K562 (cell line): ENCODE data around the gene SLC25A17. TPM values are rescaled to one million over a fixed set of nuclear protein-coding genes. Genes with fewer than 3 reads are reported as not detected.

ENCODE experiments used
- ATAC-seq: fragments of 200-7000 bp; cut with Tn5 transposase; 3 replicates; pipeline ENCODE4 v1.9.1; 2020; ENCODE audit warnings: moderate library complexity
- BruUV-seq: library from RNA; stranded (reverse); fragments of 400-500 nt; replicated peaks from 2 replicates; lab custom pipeline; 2021; lab: Mats Ljungman, UMichigan
- CTCF ChIA-PET: fragments of 300-600 bp; formaldehyde crosslinking; extraction: SDS; loops from one replicate; lab custom pipeline; 2021; ENCODE audit warnings: low intra/inter-chr PET ratio; lab: Yijun Ruan, JAX
- POLR2A ChIA-PET: fragments of 300-600, 350-650 bp; sonication (Branson Sonifier 250); formaldehyde crosslinking; extraction: SDS; loops from one replicate; lab custom pipeline; 2021; ENCODE audit warnings: antibody characterized with exemption, inconsistent platforms; lab: Yijun Ruan, JAX
- DNase-seq, 4 experiments: peaks; one replicate each; pipeline versions ENCODE4 v3.0.0 to v3.0.0-alpha.2; 2011 to 2018; ENCODE audit warnings: low spot score in 3 of 4, mixed read lengths in 3 of 4; ENCODE audit errors: extremely low read depth in 1 of 4
- FAIRE-seq: peaks from 2 replicates; lab custom pipeline; 2011; peaks lifted over from hg19 to GRCh38; lab: Jason Lieb, UNC
- H2AFZ ChIP-seq: 2 replicates; pipeline ENCODE4 v1.6.0; 2011; ENCODE audit warnings: low read depth, low read length, control low read depth, inconsistent platforms
- H3K27ac ChIP-seq: fragments of 200-600 bp; 3 replicates; pipeline ENCODE4 v1.8.0; 2011; ENCODE audit warnings: low read depth, mild to moderate bottlenecking, control low read depth, inconsistent platforms, low read length, moderate library complexity, mixed read lengths; ENCODE audit errors: extremely low read depth
- H3K27me3 ChIP-seq, 2 experiments: fragments of 300-600 bp in 1 of 2; 2 replicates in 1 of 2; 3 replicates in 1 of 2; pipeline versions ENCODE4 v1.6.0 to v1.8.0; 2011; ENCODE audit warnings: inconsistent platforms in 2 of 2, low read length in 2 of 2, mild to moderate bottlenecking in 1 of 2, mixed read lengths in 1 of 2, moderate library complexity in 1 of 2; ENCODE audit not compliant: control insufficient read depth in 2 of 2, insufficient read depth in 2 of 2
- H3K36me3 ChIP-seq: fragments of 300-600 bp; 3 replicates; pipeline ENCODE4 v1.8.0; 2011; ENCODE audit warnings: mild to moderate bottlenecking, low read length, inconsistent platforms; ENCODE audit not compliant: control insufficient read depth, insufficient read depth
- H3K4me1 ChIP-seq, 2 experiments: fragments of 200-600 bp in 1 of 2; replicated peaks in 1 of 2; 2 replicates in 1 of 2; 3 replicates in 1 of 2; pipeline versions ENCODE4 v1.5.1 to v1.8.0; 2011; ENCODE audit warnings: inconsistent platforms in 2 of 2, low read length in 2 of 2, mild to moderate bottlenecking in 1 of 2, mixed read lengths in 1 of 2, moderate library complexity in 1 of 2; ENCODE audit not compliant: control insufficient read depth in 2 of 2, insufficient read depth in 2 of 2
- H3K4me2 ChIP-seq: 2 replicates; pipeline ENCODE4 v1.6.1; 2011; ENCODE audit warnings: low read length, control low read depth, inconsistent platforms, mixed read lengths; ENCODE audit not compliant: insufficient read depth
- H3K4me3 ChIP-seq: fragments of 200-600 bp; sonication (generic), shearing (Covaris generic); 2 replicates; pipeline ENCODE4 v1.5.1; 2016; ENCODE audit warnings: control low read depth, inconsistent platforms
- H3K79me2 ChIP-seq: fragments of 200-600 bp; 3 replicates; pipeline ENCODE4 v1.8.0; 2011; ENCODE audit warnings: low read length, inconsistent platforms; ENCODE audit not compliant: control insufficient read depth, insufficient read depth
- H3K9ac ChIP-seq, 2 experiments: 2 replicates each; pipeline versions ENCODE4 v1.6.0 to v1.6.1; 2011; ENCODE audit warnings: low read depth in 2 of 2, low read length in 2 of 2, control low read depth in 1 of 2, inconsistent platforms in 1 of 2, mild to moderate bottlenecking in 1 of 2, mixed read lengths in 1 of 2; ENCODE audit not compliant: insufficient read depth in 1 of 2
- H3K9me1 ChIP-seq: one replicate; pipeline ENCODE4 v1.6.0; 2011; ENCODE audit warnings: inconsistent platforms, mild to moderate bottlenecking, low read length, moderate library complexity; ENCODE audit not compliant: control insufficient read depth, insufficient read depth
- H3K9me3 ChIP-seq: replicated peaks from 2 replicates; pipeline ENCODE4 v1.5.1; 2011; ENCODE audit warnings: low read depth, low read length, inconsistent platforms; ENCODE audit not compliant: control insufficient read depth, insufficient read depth
- H4K20me1 ChIP-seq: replicated peaks from 2 replicates; pipeline ENCODE4 v1.6.1; 2011; ENCODE audit warnings: low read length, inconsistent platforms, mixed read lengths; ENCODE audit not compliant: control insufficient read depth, insufficient read depth
- CCNT2 ChIP-seq: IDR thresholded peaks from 2 replicates; pipeline ENCODE4 v1.6.1; 2011; ENCODE audit warnings: borderline replicate concordance, low read depth, mild to moderate bottlenecking, moderate library complexity, mixed read lengths, low read length; ENCODE audit not compliant: insufficient read length; ENCODE audit errors: extremely low read depth
- HNRNPH1 ChIP-seq: fragments of 200-400 bp; formaldehyde crosslinking; optimal IDR thresholded peaks from 2 replicates; pipeline ENCODE3; 2017; ENCODE audit warnings: low read depth, mild to moderate bottlenecking, low read length, moderate library complexity
- KAT7 ChIP-seq: sonication (generic); formaldehyde crosslinking; IDR thresholded peaks from 2 replicates; pipeline ENCODE4 v1.8.0; 2022; ENCODE audit warnings: missing genetic modification reagents, mild to moderate bottlenecking, borderline replicate concordance
- KHSRP ChIP-seq: fragments of 450-650 bp; IDR thresholded peaks from 2 replicates; pipeline ENCODE4 v1.6.1; 2017
- SNRNP70 ChIP-seq: fragments of 200-400 bp; formaldehyde crosslinking; optimal IDR thresholded peaks from 2 replicates; pipeline ENCODE3; 2017; ENCODE audit warnings: low read depth, low read length
- ZNF217 ChIP-seq: sonication (generic); formaldehyde crosslinking; IDR thresholded peaks from 2 replicates; pipeline ENCODE4 v1.8.0; 2022; ENCODE audit warnings: mild to moderate bottlenecking, missing genetic modification reagents
- WGBS: fragments of 100-300 bp; shearing (Covaris generic); methylation state at CpG from one replicate; pipeline ENCODE4 v1.1.6; 2016; ENCODE audit warnings: low coverage, mixed read lengths; ENCODE audit not compliant: insufficient coverage; ENCODE audit errors: missing lambda C conversion rate; 5-methylcytosine and 5-hydroxymethylcytosine counted together
- in situ Hi-C: fragments of 300-500 bp; cut with MboI; formaldehyde crosslinking; loops from 4 replicates; pipeline ENCODE4 v1.15.0; 2018; ENCODE audit warnings: inconsistent platforms, mixed read lengths
- intact Hi-C: fragments of 100-400 bp; cut with micrococcal nuclease; formaldehyde crosslinking; loops from 2 replicates; pipeline ENCODE4 v1.14.2; 2022
- polyA plus RNA-seq, 8 experiments: library from polyadenylated mRNA; depleted of rRNA in 4 of 8; stranded (reverse) in 5 of 8; unstranded in 3 of 8; fragments of >200 nt; fragmentation: Nextera tagmentation in 2 of 8; fragmentation: Illumina TruSeq in 1 of 8; extraction: Ambion mirVana in 2 of 8; extraction: Trizol in 1 of 8; gene quantifications; 2 replicates each; pipeline versions ENCODE4 v1.2.1 to v1.2.3, GENCODE V29; 2011 to 2014; ENCODE audit warnings: inconsistent platforms in 1 of 8, missing spikeins in 1 of 8
- total RNA-seq, 7 experiments: library from RNA; depleted of rRNA in 6 of 7; stranded (reverse); fragments of >200 nt in 6 of 7; fragmentation: Illumina TruSeq in 2 of 7; extraction: Trizol in 2 of 7; gene quantifications; 2 replicates each; pipeline versions ENCODE4 v1.2.1 to v1.2.3, GENCODE V29; 2011 to 2021; ENCODE audit warnings: low replicate concordance in 1 of 7

SLC25A17 gene
- total and polyA plus RNA-seq, 9 of the 15 experiments (the other 6 are each of a cell fraction or from before 2014, with no cell fraction given) = 32.6 to 136 (median 56.2) TPM

DNA sequence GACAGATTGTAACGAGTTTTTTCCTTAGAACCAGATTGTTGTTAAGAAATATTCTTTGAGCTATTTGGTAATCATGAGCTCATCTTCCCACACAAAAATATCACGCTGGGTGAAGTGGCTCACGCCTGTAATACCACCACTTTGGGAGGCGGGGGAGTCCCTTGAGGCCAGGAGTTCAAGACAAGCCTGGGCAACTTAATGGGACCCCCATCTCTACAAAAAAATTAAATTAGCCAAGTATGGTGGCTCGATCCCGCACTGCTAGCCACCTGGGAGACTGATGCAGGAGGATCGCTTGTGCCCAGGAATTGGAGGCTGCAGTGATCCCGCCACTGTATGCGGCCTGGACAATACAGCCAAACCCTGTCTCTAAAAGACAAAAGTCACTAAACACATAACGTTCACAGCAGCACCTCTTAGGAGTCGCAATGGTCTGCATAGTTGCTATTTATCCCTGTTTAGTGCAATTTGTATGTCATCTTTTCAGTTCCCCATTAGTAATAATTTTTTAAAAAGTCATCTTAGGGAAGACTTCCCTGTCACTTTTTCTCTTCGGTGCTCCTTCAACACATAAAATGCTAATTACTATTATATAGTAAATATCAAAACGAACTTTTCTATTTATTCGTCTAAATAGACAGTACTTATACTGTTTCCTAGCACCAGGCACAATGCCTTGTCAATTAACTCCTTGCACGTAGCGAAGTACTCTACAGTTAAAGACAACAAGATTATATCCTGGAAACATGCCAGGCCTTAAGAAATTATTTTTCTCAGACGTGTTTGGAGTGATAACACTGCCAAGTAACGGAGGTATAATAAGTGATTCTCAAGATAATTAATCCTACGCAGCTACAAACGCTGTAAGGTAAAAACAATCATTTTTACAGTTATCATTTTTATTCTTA lies 36.2 kb upstream of the SLC25A17 start (continued):
- TF ChIP-seq HNRNPH1 = no peak
- no peak for TF ChIP-seq SNRNP70
- TF ChIP-seq ZNF217 (CRISPR knock-in tag) = no peak
- no peak for TF ChIP-seq KAT7 (CRISPR knock-in tag)
- TF ChIP-seq CCNT2 = no peak
- TF ChIP-seq, all 486 proteins: peak for 6

DNA sequence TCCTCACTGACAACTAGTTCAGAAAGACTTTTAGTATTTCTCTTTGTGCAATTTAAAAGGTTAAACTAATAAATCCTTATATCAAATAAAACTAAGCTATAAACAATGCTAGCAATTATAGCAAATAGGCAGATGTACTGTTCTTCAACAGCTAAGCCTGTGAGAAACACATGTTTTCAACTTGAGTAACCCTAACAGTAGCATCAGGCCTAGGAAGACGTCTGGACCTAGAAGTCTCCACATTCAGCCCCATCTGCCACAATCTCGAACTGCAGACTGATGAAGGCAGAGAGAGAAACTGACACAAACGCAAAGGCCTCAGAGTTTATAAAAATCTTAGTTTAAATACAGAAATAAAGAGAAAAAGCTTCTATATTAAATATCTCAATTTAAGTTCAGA lies 34.8 kb upstream of the SLC25A17 start:
- intact Hi-C loops (no loop called here), in situ Hi-C loops (no loop called here)
- DNase-seq (peak in 2 of 4 experiments; percentile 7 to 39), FAIRE-seq (peak; percentile 74), ATAC-seq (peak; percentile 39)
- CTCF ChIA-PET = no interaction called here
- no peak for TF ChIP-seq KHSRP
- Histone ChIP-seq H3K27me3 (no peaks in the 10 kb centered on the region), H3K79me2 (peaks cover 94% of the 10 kb centered on the region), H3K4me1 (peaks cover 7 to 10% of the 10 kb centered on the region in 2 experiments; a peak in 3 of 5 replicates), H4K20me1 (no peaks in the 10 kb centered on the region; the same call in 1 of the 2 replicates), H3K4me3 (peak overlapping the region; percentile 88; the same call in 1 of the 2 replicates), H3K9ac (peak overlapping the region in 1 of 2 experiments; percentile 91; a peak in 2 of 4 replicates), H3K36me3 (peaks cover 53% of the 10 kb centered on the region), H3K9me3 (no peaks in the 10 kb centered on the region), H3K4me2 (peak overlapping the region; percentile 88), H3K9me1 (no peaks in the 10 kb centered on the region), H2AFZ (no peak overlapping the region), H3K27ac (peak overlapping the region; percentile 53; the same call in 2 of the 3 replicates)
- POLR2A ChIA-PET = interaction anchor here (0.9 kb wide), 1 partner anchor 37 kb away, joined by 3 read pairs; no protein-coding TSS in a partner anchor
- no TSS peak for BruUV-seq
- whole genome bisulfite sequencing = 0% methylated on average over 3 of the region's 3 CpGs
